DND-41 (cell line): ENCODE measurements around the gene DDN.

Experiments
- ATAC-seq: fragments of 200-7000 bp; cut with Tn5 transposase; 3 replicates; pipeline ENCODE4 v1.9.1; 2021; ENCODE audit warnings: low read depth; ENCODE audit not compliant: insufficient read depth
- DNase-seq: peaks from one replicate; pipeline ENCODE4 v3.0.0-alpha.2; 2020
- H2AFZ ChIP-seq: 2 replicates; pipeline ENCODE4 v1.6.0; 2012; ENCODE audit warnings: low read depth, low read length
- H3K27ac ChIP-seq: 2 replicates; pipeline ENCODE4 v1.5.1; 2012; ENCODE audit warnings: low read length, inconsistent platforms
- H3K27me3 ChIP-seq: fragments of 200-600 bp; sonication (generic); 2 replicates; pipeline ENCODE4 v1.6.0; 2012; ENCODE audit warnings: low read length, mild to moderate bottlenecking, inconsistent platforms; ENCODE audit not compliant: insufficient read depth, poor library complexity
- H3K36me3 ChIP-seq: 2 replicates; pipeline ENCODE4 v1.5.1; 2012; ENCODE audit warnings: low read length, inconsistent platforms; ENCODE audit not compliant: insufficient read depth
- H3K4me1 ChIP-seq: 2 replicates; pipeline ENCODE4 v1.5.1; 2012; ENCODE audit warnings: mild to moderate bottlenecking, low read length; ENCODE audit not compliant: insufficient read depth
- H3K4me2 ChIP-seq: 2 replicates; pipeline ENCODE4 v1.6.0; 2012; ENCODE audit warnings: mild to moderate bottlenecking, moderate library complexity, low read length, inconsistent platforms; ENCODE audit not compliant: insufficient read depth
- H3K4me3 ChIP-seq, 2 experiments: fragments of 200-600 bp in 1 of 2; shearing (Covaris generic) in 1 of 2; 2 replicates each; pipeline ENCODE4 v1.5.1; 2012 to 2016; ENCODE audit warnings: inconsistent platforms in 2 of 2, low read length in 2 of 2, mild to moderate bottlenecking in 2 of 2, low read depth in 1 of 2, moderate library complexity in 1 of 2
- H3K79me2 ChIP-seq: 2 replicates; pipeline ENCODE4 v1.6.0; 2012; ENCODE audit warnings: low read length, inconsistent platforms; ENCODE audit not compliant: insufficient read depth
- H3K9ac ChIP-seq: 2 replicates; pipeline ENCODE4 v1.6.0; 2012; ENCODE audit warnings: low read depth, mild to moderate bottlenecking, inconsistent platforms, low read length, moderate library complexity
- H3K9me3 ChIP-seq: 2 replicates; pipeline ENCODE4 v1.5.1; 2012; ENCODE audit warnings: low read length, moderate library complexity, mild to moderate bottlenecking, inconsistent platforms; ENCODE audit not compliant: insufficient read depth, severe bottlenecking
- H4K20me1 ChIP-seq: 2 replicates; pipeline ENCODE4 v1.6.0; 2012; ENCODE audit warnings: low read length; ENCODE audit not compliant: insufficient read depth
- CTCF ChIP-seq: IDR thresholded peaks from 2 replicates; pipeline ENCODE4 v1.5.1; 2012; ENCODE audit warnings: borderline replicate concordance, low read length, moderate library complexity, mild to moderate bottlenecking; ENCODE audit not compliant: poor library complexity, severe bottlenecking; ENCODE audit errors: extremely low read depth
- EZH2 ChIP-seq: IDR thresholded peaks from 3 replicates; pipeline ENCODE4 v1.6.1; 2012; ENCODE audit warnings: borderline replicate concordance, low read depth, mild to moderate bottlenecking, moderate library complexity, low read length, inconsistent platforms; ENCODE audit not compliant: severe bottlenecking

Gene DDN

GRCh38 chr12:49026101-49026500, 26.9 kb upstream of the DDN start:
- Histone ChIP-seq H3K36me3 (peaks cover 98% of the 10 kb centered on the region), H3K27me3 (no peaks in the 10 kb centered on the region), H4K20me1 (peaks cover 34% of the 10 kb centered on the region; the same call in 1 of the 2 replicates), H3K4me1 (no peaks in the 10 kb centered on the region), H3K4me3 (no peak overlapping the region), H3K9me3 (no peaks in the 10 kb centered on the region), H3K4me2 (no peak overlapping the region), H3K79me2 (0 out of 2 replicates have a peak, but pooled peaks cover 4% of the 10 kb centered on the region), H3K27ac (no peak overlapping the region), H2AFZ (no peak overlapping the region), H3K9ac (no peak overlapping the region)
- ATAC-seq: no peak
- no peak for TF ChIP-seq EZH2
- TF ChIP-seq CTCF: no peak
- DNase-seq: no peak

GRCh38 chr12:49025463-49025862, 26.3 kb upstream of the DDN start:
- ATAC-seq: no peak
- H3K36me3 ChIP-seq: peaks cover 97% of the 10 kb centered on the region
- peaks cover 3% of the 10 kb centered on the region; the same call in 1 of the 2 replicates for H3K4me1 ChIP-seq
- H3K9me3 ChIP-seq: no peaks in the 10 kb centered on the region
- no peak overlapping the region for H3K4me2 ChIP-seq
- 0 out of 2 replicates have a peak, but pooled peaks cover 4% of the 10 kb centered on the region for H3K79me2 ChIP-seq
- no peak for TF ChIP-seq EZH2
- no peak for TF ChIP-seq CTCF
- H3K27ac ChIP-seq: no peak overlapping the region
- no peak overlapping the region for H3K4me3 ChIP-seq
- H3K27me3 ChIP-seq: no peaks in the 10 kb centered on the region
- H2AFZ ChIP-seq: no peak overlapping the region
- DNase-seq: no peak
- no peak overlapping the region for H3K9ac ChIP-seq
- peaks cover 27% of the 10 kb centered on the region; the same call in 1 of the 2 replicates for H4K20me1 ChIP-seq

DNA sequence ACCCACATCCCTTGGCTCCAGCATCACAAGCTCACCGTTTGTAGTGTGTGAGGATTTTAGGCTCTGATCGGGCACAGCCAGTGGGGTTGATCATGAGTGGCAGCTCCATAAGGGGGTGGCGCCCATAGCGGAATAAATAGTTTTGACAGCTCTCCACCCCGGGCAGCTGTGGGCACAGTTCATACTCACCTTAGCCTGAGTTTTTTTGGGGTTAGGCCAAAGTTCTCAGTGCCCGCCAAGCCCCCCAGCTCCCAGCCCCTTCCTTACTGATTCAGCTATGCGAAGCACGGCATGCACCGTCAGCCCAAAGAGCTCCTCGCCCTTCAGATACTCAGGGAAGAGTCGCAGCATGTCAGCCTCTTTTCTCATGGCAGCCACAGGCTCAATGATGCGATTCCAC, 25.4 kb upstream of the DDN start:
- H3K79me2 ChIP-seq: 0 out of 2 replicates have a peak, but pooled peaks cover 4% of the 10 kb centered on the region
- H3K4me3 ChIP-seq: no peak overlapping the region
- no peak overlapping the region for H3K27ac ChIP-seq
- TF ChIP-seq CTCF (no peak), EZH2 (no peak)
- no peaks in the 10 kb centered on the region for H3K9me3 ChIP-seq
- no peak overlapping the region for H2AFZ ChIP-seq
- no peaks in the 10 kb centered on the region for H3K27me3 ChIP-seq
- DNase-seq: no peak
- no peak for ATAC-seq
- no peak overlapping the region for H3K9ac ChIP-seq
- H3K4me2 ChIP-seq: no peak overlapping the region
- peaks cover 8% of the 10 kb centered on the region for H3K4me1 ChIP-seq
- peaks cover 88% of the 10 kb centered on the region for H3K36me3 ChIP-seq
- peaks cover 26% of the 10 kb centered on the region; the same call in 1 of the 2 replicates for H4K20me1 ChIP-seq

- H3K9me3 ChIP-seq: no peaks in the 10 kb centered on the region
- peaks cover 19% of the 10 kb centered on the region; the same call in 1 of the 2 replicates for H4K20me1 ChIP-seq
- no peak overlapping the region for H2AFZ ChIP-seq
- H3K4me2 ChIP-seq: no peak overlapping the region
- TF ChIP-seq CTCF: no peak
- TF ChIP-seq EZH2: no peak
- H3K4me3 ChIP-seq: no peak overlapping the region
- no peak for DNase-seq
- no peak for ATAC-seq
- 0 out of 2 replicates have a peak, but pooled peaks cover 4% of the 10 kb centered on the region for H3K79me2 ChIP-seq
- H3K4me1 ChIP-seq: peaks cover 11% of the 10 kb centered on the region
- H3K36me3 ChIP-seq: peaks cover 81% of the 10 kb centered on the region
- no peaks in the 10 kb centered on the region for H3K27me3 ChIP-seq
- no peak overlapping the region for H3K9ac ChIP-seq
- no peak overlapping the region for H3K27ac ChIP-seq
Measured at GRCh38 chr12:49023812-49024211, 24.6 kb upstream of the DDN start.
